Smooth muscle cell (in vitro differentiated cells): ENCODE results near the gene NASP. TPM values are rescaled to one million over a fixed set of nuclear protein-coding genes. Genes with fewer than 3 reads are reported as not detected.

Source experiments
- DNase-seq: peaks from one replicate; lab custom pipeline; 2025; ENCODE audit not compliant: unreplicated experiment; lab: John Stamatoyannopoulos, UW
- H2AFZ ChIP-seq: fragments of 200-600 bp; sonication (generic); 2 replicates; pipeline ENCODE4 v1.6.0; 2016; ENCODE audit warnings: antibody characterized with exemption, low read depth, mild to moderate bottlenecking
- H3F3A ChIP-seq: fragments of 200-600 bp; sonication (generic); 2 replicates; pipeline ENCODE4 v1.6.0; 2017; ENCODE audit warnings: antibody characterized with exemption, low read depth
- H3K27ac ChIP-seq: fragments of 200-600 bp; sonication (generic); 2 replicates; pipeline ENCODE4 v1.5.1; 2016; ENCODE audit warnings: low read depth, mild to moderate bottlenecking
- H3K27me3 ChIP-seq: fragments of 200-600 bp; sonication (generic); 2 replicates; pipeline ENCODE4 v1.6.1; 2016; ENCODE audit warnings: low read depth, mild to moderate bottlenecking
- H3K36me3 ChIP-seq: fragments of 200-600 bp; sonication (generic); 2 replicates; pipeline ENCODE4 v1.5.1; 2016; ENCODE audit warnings: low read depth
- H3K4me1 ChIP-seq: fragments of 200-600 bp; sonication (generic); 2 replicates; pipeline ENCODE4 v1.5.1; 2016; ENCODE audit warnings: low read depth
- H3K4me2 ChIP-seq: fragments of 200-600 bp; sonication (generic); 2 replicates; pipeline ENCODE4 v1.6.0; 2016; ENCODE audit warnings: mild to moderate bottlenecking
- H3K4me3 ChIP-seq: fragments of 200-600 bp; sonication (generic); 2 replicates; pipeline ENCODE4 v1.5.1; 2016; ENCODE audit warnings: mild to moderate bottlenecking
- H3K79me2 ChIP-seq: fragments of 200-600 bp; sonication (generic); 2 replicates; pipeline ENCODE4 v1.6.0; 2016; ENCODE audit warnings: low read depth, mild to moderate bottlenecking
- H3K9ac ChIP-seq: fragments of 200-600 bp; sonication (generic); 2 replicates; pipeline ENCODE4 v1.6.0; 2016; ENCODE audit warnings: low read depth
- H3K9me3 ChIP-seq: fragments of 200-600 bp; sonication (generic); replicated peaks from 2 replicates; pipeline ENCODE4 v1.5.1; 2016; ENCODE audit warnings: low read depth
- H4K20me1 ChIP-seq: fragments of 200-600 bp; sonication (generic); 2 replicates; pipeline ENCODE4 v1.6.0; 2016; ENCODE audit warnings: low read depth
- WGBS: methylation state at CpG from one replicate; pipeline ENCODE4 v1.1.7; 2016; ENCODE audit warnings: low lambda C conversion rate; 5-methylcytosine and 5-hydroxymethylcytosine counted together
- polyA plus RNA-seq: library from polyadenylated mRNA; unstranded; fragments of >200 nt; fragmentation: Nextera tagmentation; extraction: Ambion mirVana; gene quantifications from 2 replicates; pipeline ENCODE4 v1.2.1, GENCODE V29; 2016
- total RNA-seq: library from RNA; depleted of rRNA; stranded (reverse); fragments of >200 nt; gene quantifications from 2 replicates; pipeline ENCODE4 v1.2.3, GENCODE V29; 2014
- TF ChIP-seq, protein P1 (sequence below): fragments of 200-600 bp; sonication (generic); IDR thresholded peaks from 2 replicates; pipeline ENCODE4 v1.5.1; 2017; ENCODE audit warnings: borderline replicate concordance, mild to moderate bottlenecking, antibody characterized with exemption; ENCODE audit not compliant: insufficient read depth, poor library complexity, severe bottlenecking

NASP gene
- total and polyA plus RNA-seq, 2 experiments from 2014 or later: 44.9 to 83.0 TPM

DNA sequence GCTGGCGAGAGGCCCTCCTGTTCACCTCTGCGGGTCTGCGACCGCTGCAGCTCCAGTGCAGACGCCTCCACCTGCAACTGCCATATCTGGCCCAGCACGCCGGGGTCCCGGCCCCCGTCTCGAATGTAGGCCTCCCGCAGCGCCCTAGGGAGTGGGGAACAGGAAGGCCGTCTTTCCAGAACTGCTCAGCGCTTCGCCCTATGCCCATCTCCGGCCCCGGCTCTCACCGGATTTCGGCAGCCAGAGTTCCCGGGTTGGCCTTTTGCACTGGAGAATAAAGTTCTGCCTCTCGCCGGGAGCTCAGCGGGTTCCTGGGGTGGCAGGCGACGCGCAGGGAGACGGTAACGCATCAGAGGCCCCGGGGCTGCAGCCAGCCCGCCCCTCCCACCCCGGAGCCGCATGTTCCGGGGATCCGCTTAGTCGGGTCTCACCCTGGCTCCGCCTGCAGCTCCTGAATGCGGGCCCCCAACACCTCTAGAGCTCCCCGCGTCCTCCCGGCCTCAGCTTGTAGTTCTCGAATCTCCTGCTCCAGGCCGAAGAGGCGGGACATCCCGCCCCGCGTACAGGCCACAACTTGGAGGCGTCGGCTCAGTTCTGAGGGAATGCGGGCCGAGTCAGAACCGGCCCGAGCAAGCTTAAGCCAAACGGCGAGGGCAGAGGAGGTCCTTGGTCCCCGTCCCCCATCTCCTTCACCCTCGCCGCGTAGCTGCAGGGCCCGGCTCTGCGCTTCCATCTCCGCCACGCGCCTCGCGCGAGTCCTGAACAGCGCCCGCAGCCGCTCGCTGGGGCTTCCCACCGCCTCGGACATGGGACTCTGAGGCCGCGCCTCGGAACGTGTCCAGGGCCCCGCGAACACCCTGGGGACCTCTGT lies 38.9 kb downstream of the NASP start:
- peaks cover 6% of the 10 kb centered on the region for H3F3A ChIP-seq
- H3K4me1 ChIP-seq: no peaks in the 10 kb centered on the region
- H3K27ac ChIP-seq: no peak overlapping the region
- H3K4me3 ChIP-seq: no peak overlapping the region
- no peak overlapping the region for H2AFZ ChIP-seq
- TF ChIP-seq, protein P1, sequence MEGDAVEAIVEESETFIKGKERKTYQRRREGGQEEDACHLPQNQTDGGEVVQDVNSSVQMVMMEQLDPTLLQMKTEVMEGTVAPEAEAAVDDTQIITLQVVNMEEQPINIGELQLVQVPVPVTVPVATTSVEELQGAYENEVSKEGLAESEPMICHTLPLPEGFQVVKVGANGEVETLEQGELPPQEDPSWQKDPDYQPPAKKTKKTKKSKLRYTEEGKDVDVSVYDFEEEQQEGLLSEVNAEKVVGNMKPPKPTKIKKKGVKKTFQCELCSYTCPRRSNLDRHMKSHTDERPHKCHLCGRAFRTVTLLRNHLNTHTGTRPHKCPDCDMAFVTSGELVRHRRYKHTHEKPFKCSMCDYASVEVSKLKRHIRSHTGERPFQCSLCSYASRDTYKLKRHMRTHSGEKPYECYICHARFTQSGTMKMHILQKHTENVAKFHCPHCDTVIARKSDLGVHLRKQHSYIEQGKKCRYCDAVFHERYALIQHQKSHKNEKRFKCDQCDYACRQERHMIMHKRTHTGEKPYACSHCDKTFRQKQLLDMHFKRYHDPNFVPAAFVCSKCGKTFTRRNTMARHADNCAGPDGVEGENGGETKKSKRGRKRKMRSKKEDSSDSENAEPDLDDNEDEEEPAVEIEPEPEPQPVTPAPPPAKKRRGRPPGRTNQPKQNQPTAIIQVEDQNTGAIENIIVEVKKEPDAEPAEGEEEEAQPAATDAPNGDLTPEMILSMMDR: no peak
- H3K4me2 ChIP-seq: no peak overlapping the region
- 95% methylated on average over 54 of the region's 78 CpGs for WGBS
- H3K9me3 ChIP-seq: no peaks in the 10 kb centered on the region
- H3K9ac ChIP-seq: no peak overlapping the region
- H3K36me3 ChIP-seq: peaks cover under 1% of the 10 kb centered on the region
- no peaks in the 10 kb centered on the region for H3K27me3 ChIP-seq
- no peaks in the 10 kb centered on the region for H3K79me2 ChIP-seq
- DNase-seq: no peak
- H4K20me1 ChIP-seq: peaks cover 4% of the 10 kb centered on the region

DNA sequence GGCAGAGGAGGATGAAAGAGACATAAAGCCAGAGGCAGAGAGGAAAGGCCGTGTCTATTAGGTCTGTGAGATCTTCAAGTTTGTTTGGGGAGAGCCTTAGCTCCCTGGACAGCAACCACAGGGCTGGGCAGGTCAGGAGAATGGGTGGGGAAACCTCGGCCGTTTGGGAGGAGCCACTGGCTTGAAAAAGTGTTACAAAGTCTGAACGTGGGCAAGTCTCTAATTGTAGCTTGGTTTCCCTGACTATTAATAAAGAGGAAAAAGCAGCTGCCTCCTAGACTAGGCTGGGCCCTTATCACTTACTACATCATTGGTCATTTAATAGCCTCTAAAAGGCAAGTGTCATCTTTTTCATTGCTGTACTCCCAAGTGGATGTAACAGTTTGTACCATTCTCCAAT lies 40.1 kb downstream of the NASP start, which contains the start of gene CCDC17:
Gene CCDC17 (minus strand): TSS at position 83 of the 400 bp plus-strand sequence. CDS start 145 bp downstream, outside the sequence.
- DNase-seq: no peak
- Histone ChIP-seq H3K27me3 (no peaks in the 10 kb centered on the region), H2AFZ (no peak within 1 kb of the TSS), H3K36me3 (peaks cover 12% of the 10 kb centered on the region), H3K9ac (no peak within 1 kb of the TSS), H3K4me1 (no peaks in the 10 kb centered on the region), H3F3A (peaks cover 6% of the 10 kb centered on the region), H4K20me1 (peaks cover 4% of the 10 kb centered on the region), H3K79me2 (no peaks in the 10 kb centered on the region), H3K4me2 (no peak within 1 kb of the TSS), H3K9me3 (no peaks in the 10 kb centered on the region), H3K4me3 (no peak within 1 kb of the TSS), H3K27ac (no peak within 1 kb of the TSS)
- TF ChIP-seq, protein P1: no peak
- 56% methylated on average over 4 of the region's 4 CpGs for WGBS

DNA sequence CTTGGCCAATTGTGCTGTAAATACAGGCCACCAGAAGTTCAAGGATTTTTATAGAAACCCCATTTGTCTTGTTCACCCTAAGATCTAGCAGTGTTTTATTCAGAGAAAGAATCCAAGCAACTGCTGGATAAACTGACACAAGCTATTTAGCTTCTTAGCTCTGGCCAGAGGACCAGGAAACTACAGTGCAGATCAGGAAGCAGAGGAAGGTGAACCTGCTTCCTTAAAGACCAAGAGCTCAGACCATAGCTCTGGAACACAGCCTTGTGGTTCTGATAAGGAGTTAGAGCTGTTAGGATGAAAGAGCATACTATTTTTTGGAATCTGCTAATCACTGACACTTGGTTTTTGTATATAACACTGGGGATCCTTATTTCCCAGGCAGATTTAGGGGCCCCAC lies 45.2 kb downstream of the NASP start:
- no peak for DNase-seq
- Histone ChIP-seq H3K9me3 (no peaks in the 10 kb centered on the region), H3K9ac (no peak overlapping the region), H3K4me3 (no peak overlapping the region), H3K4me2 (no peak overlapping the region), H2AFZ (no peak overlapping the region), H3K27me3 (no peaks in the 10 kb centered on the region), H3K36me3 (peaks cover 34% of the 10 kb centered on the region), H3K4me1 (no peaks in the 10 kb centered on the region), H4K20me1 (peaks cover 3% of the 10 kb centered on the region), H3F3A (no peaks in the 10 kb centered on the region), H3K79me2 (no peaks in the 10 kb centered on the region), H3K27ac (no peak overlapping the region)
- TF ChIP-seq, protein P1: no peak

DNA sequence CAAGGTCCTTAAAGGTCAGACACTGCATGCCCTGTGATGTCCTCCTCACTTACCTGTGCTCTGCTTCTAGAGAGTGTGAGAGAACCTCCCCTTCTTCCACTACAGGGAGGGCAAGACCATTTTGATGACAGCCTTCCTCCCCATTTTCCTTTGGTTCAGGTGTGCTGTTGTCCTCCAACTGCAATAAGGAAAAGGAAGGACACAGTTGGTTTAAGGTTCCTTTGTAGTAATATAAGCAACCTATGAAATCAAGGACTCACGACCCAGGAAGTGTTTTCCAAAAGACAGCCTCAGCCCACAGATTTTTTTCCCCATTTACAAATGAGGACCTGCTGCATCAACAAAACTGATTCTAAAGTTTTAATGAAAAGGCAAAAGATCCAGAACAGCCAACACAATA lies 46.6 kb downstream of the NASP start:
- H3F3A ChIP-seq: no peaks in the 10 kb centered on the region
- H3K4me3 ChIP-seq: no peak overlapping the region
- TF ChIP-seq, protein P1: no peak
- no peak overlapping the region for H2AFZ ChIP-seq
- 100% methylated on average over 1 of the region's 1 CpG for WGBS
- H3K9me3 ChIP-seq: no peaks in the 10 kb centered on the region
- H3K79me2 ChIP-seq: no peaks in the 10 kb centered on the region
- no peak overlapping the region for H3K9ac ChIP-seq
- H3K4me2 ChIP-seq: no peak overlapping the region
- no peak for DNase-seq
- no peak overlapping the region for H3K27ac ChIP-seq
- no peaks in the 10 kb centered on the region for H3K27me3 ChIP-seq
- H3K36me3 ChIP-seq: peaks cover 34% of the 10 kb centered on the region
- H3K4me1 ChIP-seq: no peaks in the 10 kb centered on the region
- peaks cover 4% of the 10 kb centered on the region for H4K20me1 ChIP-seq
